Measurements from ENCODE around the gene EFEMP2. TPM values are rescaled to one million over a fixed set of nuclear protein-coding genes. Genes with fewer than 3 reads are reported as not detected.

EFEMP2 gene
- total and polyA plus RNA-seq, 2 experiments from 2014 or later: 7.4 to 9.4 TPM

DNA sequence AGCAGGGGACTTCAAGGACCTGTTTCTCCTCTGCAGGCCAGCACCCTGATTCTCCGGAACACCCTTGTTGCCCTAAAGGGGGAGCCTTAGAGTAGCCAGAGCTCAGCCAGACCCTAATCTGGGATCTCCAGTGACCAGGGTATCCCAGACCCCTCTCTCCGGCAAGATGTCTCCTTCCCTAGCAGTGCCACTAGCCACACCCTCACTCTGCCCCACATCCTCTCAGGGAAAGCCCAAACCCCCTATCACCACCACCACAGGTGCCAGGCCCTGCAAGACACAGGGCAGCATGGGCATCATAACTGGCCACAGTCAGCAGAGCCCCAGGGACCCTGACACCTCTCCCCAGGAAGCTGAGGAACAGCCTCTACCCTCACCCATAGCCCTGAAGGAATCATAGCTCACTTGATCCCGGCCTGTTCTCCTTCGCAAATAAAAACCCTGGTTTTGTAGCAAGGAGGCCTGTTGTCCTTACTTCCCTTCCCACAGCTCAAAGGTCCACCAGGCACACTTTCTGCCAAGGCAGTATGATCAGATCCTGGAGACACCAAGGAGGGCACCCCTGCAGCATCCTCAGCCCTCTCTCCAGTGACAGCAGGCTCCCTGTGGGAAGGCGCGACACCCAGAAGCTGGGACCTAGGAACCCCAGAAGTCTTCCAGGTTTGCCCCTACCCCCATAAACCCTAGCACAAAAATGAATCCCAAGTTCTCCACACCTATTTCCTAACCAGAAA is 19.2 kb downstream of the EFEMP2 start:
- Mint-ChIP-seq H3K9me3 (peaks cover 12% of the 10 kb centered on the region), H3K4me3 (peak overlapping the region; percentile 34; the same call in 2 of the 3 replicates), H3K27me3 (ENCODE audit: insufficient read depth, low read depth, poor library complexity) (peaks cover 64% of the 10 kb centered on the region), H3K36me3 (ENCODE audit: low read depth) (peaks cover 64% of the 10 kb centered on the region), H3K27ac (peak overlapping the region; percentile 68), H3K4me1 (peaks cover 27% of the 10 kb centered on the region)
- no peak overlapping the region for H2AFZ ChIP-seq
- DNase-seq (ENCODE audit: low spot score) (peak; percentile 68), ATAC-seq (peak; percentile 4)
- H3K27ac ChIP-seq (ENCODE audit: low read depth): peak overlapping the region; percentile 45; the same call in 1 of the 2 replicates
- H3K79me2 ChIP-seq (replicated peaks; ENCODE audit: insufficient read depth): peaks cover 39% of the 10 kb centered on the region
- peaks cover 33% of the 10 kb centered on the region for H4K20me1 ChIP-seq (replicated peaks; ENCODE audit: insufficient read depth)
- no peak overlapping the region for H3K4me2 ChIP-seq
- H3K4me1 ChIP-seq (ENCODE audit: insufficient read depth): peaks cover 3% of the 10 kb centered on the region
- no peaks in the 10 kb centered on the region for H3K9me2 ChIP-seq (ENCODE audit: insufficient read depth)
- peaks cover 63% of the 10 kb centered on the region for H3F3A ChIP-seq (replicated peaks; ENCODE audit: low read depth)
- peaks cover 28% of the 10 kb centered on the region for H3K36me3 ChIP-seq (ENCODE audit: insufficient read depth)
- TF ChIP-seq EZH2 (IDR thresholded peaks at IDR 0.05; ENCODE audit: low read depth, unreplicated experiment): no peak
- no peak for TF ChIP-seq JUNB (IDR thresholded peaks at IDR 0.05; ENCODE audit: unreplicated experiment)
- TF ChIP-seq, protein P1, sequence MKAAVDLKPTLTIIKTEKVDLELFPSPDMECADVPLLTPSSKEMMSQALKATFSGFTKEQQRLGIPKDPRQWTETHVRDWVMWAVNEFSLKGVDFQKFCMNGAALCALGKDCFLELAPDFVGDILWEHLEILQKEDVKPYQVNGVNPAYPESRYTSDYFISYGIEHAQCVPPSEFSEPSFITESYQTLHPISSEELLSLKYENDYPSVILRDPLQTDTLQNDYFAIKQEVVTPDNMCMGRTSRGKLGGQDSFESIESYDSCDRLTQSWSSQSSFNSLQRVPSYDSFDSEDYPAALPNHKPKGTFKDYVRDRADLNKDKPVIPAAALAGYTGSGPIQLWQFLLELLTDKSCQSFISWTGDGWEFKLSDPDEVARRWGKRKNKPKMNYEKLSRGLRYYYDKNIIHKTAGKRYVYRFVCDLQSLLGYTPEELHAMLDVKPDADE (IDR thresholded peaks at IDR 0.05): no peak
- TF ChIP-seq, protein P2, sequence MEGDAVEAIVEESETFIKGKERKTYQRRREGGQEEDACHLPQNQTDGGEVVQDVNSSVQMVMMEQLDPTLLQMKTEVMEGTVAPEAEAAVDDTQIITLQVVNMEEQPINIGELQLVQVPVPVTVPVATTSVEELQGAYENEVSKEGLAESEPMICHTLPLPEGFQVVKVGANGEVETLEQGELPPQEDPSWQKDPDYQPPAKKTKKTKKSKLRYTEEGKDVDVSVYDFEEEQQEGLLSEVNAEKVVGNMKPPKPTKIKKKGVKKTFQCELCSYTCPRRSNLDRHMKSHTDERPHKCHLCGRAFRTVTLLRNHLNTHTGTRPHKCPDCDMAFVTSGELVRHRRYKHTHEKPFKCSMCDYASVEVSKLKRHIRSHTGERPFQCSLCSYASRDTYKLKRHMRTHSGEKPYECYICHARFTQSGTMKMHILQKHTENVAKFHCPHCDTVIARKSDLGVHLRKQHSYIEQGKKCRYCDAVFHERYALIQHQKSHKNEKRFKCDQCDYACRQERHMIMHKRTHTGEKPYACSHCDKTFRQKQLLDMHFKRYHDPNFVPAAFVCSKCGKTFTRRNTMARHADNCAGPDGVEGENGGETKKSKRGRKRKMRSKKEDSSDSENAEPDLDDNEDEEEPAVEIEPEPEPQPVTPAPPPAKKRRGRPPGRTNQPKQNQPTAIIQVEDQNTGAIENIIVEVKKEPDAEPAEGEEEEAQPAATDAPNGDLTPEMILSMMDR (conservative IDR thresholded peaks at IDR 0.05; ENCODE audit: low read depth in 2 of 2): peak; percentile 24 to 51; a peak in 2 of 4 replicates
- TF ChIP-seq ZNF114 (CRISPR knock-in tag; IDR thresholded peaks at IDR 0.05): no peak
- no peak for TF ChIP-seq EZH2phosphoT487 (IDR thresholded peaks at IDR 0.05; ENCODE audit: unreplicated experiment)
- 0 out of 2 replicates have a peak, but pooled peaks have one; percentile 2 for TF ChIP-seq POLR2AphosphoS5 (IDR thresholded peaks at IDR 0.05; ENCODE audit: low read depth)
- no peak overlapping the region for H3K4me3 ChIP-seq
- no peaks in the 10 kb centered on the region for H3K27me3 ChIP-seq (ENCODE audit: insufficient read depth)

DNA sequence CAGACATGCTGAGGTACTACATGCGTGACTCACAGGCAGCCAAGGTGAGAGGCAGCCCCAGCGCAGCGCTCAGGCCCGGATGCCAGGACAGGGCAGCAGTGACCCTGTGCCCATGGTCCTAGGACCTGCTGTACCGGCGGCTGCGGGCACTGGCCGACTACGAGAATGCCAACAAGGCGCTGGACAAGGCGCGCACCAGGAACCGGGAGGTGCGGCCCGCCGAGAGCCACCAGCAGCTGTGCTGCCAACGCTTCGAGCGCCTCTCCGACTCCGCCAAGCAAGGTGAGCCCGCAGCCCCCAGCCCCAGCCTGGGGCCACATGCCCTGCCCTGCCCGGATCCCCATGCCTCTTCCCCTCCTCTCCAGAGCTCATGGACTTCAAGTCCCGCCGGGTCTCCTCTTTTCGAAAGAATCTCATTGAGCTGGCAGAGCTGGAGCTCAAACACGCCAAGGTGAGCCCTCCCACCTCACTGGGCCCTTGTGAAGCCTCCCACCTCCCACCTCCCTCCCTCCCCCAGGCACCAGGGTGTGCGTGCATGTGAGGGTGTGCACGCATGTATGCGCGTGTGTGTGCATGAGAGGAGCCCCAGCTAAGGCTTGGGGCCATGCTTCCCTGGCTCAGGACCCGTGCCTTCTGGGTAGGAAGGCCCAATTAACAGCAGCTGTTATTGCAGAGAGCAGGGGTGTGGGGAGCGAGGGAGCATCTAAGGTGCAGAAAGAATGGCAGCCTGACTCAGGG is 19.9 kb downstream of the EFEMP2 start:
- Histone ChIP-seq H3F3A (replicated peaks; ENCODE audit: low read depth) (peaks cover 63% of the 10 kb centered on the region), H2AFZ (no peak overlapping the region), H3K27ac (ENCODE audit: low read depth) (no peak overlapping the region), H4K20me1 (replicated peaks; ENCODE audit: insufficient read depth) (peaks cover 33% of the 10 kb centered on the region), H3K4me3 (no peak overlapping the region), H3K4me1 (ENCODE audit: insufficient read depth) (peaks cover 3% of the 10 kb centered on the region), H3K36me3 (ENCODE audit: insufficient read depth) (peaks cover 28% of the 10 kb centered on the region), H3K79me2 (replicated peaks; ENCODE audit: insufficient read depth) (peaks cover 39% of the 10 kb centered on the region), H3K9me2 (ENCODE audit: insufficient read depth) (no peaks in the 10 kb centered on the region), H3K27me3 (ENCODE audit: insufficient read depth) (no peaks in the 10 kb centered on the region), H3K4me2 (no peak overlapping the region)
- H3K9me3 Mint-ChIP-seq: peaks cover 12% of the 10 kb centered on the region
- H3K4me1 Mint-ChIP-seq: peaks cover 27% of the 10 kb centered on the region
- no peak overlapping the region for H3K27ac Mint-ChIP-seq
- H3K27me3 Mint-ChIP-seq (ENCODE audit: insufficient read depth, low read depth, poor library complexity): peaks cover 60% of the 10 kb centered on the region
- H3K4me3 Mint-ChIP-seq: no peak overlapping the region
- DNase-seq (ENCODE audit: low spot score) (no peak), ATAC-seq (peak; percentile 1; the same call in 1 of the 3 replicates)
- peaks cover 64% of the 10 kb centered on the region for H3K36me3 Mint-ChIP-seq (ENCODE audit: low read depth)
- no peak for TF ChIP-seq CREB1 (CRISPR knock-in tag; IDR thresholded peaks at IDR 0.05; ENCODE audit: low read depth)
- TF ChIP-seq ZNF114 (CRISPR knock-in tag; IDR thresholded peaks at IDR 0.05): no peak
- TF ChIP-seq, protein P2 (conservative IDR thresholded peaks at IDR 0.05; ENCODE audit: low read depth in 2 of 2): no peak
- TF ChIP-seq EZH2 (IDR thresholded peaks at IDR 0.05; ENCODE audit: low read depth, unreplicated experiment): no peak

All from GM23338 (cell line).